GM10266 (cell line): ENCODE results near the gene WNT7B.

ENCODE experiments used
- DNase-seq: peaks from one replicate; pipeline ENCODE4 v3.0.0; 2012; ENCODE audit errors: extremely low spot score
- TF ChIP-seq, protein P1 (sequence below): IDR thresholded peaks from 2 replicates; pipeline ENCODE4 v1.5.1; 2012; ENCODE audit warnings: mild to moderate bottlenecking, low read depth; ENCODE audit not compliant: control insufficient read depth, insufficient read depth; ENCODE audit errors: missing control alignments

The WNT7B gene

DNA sequence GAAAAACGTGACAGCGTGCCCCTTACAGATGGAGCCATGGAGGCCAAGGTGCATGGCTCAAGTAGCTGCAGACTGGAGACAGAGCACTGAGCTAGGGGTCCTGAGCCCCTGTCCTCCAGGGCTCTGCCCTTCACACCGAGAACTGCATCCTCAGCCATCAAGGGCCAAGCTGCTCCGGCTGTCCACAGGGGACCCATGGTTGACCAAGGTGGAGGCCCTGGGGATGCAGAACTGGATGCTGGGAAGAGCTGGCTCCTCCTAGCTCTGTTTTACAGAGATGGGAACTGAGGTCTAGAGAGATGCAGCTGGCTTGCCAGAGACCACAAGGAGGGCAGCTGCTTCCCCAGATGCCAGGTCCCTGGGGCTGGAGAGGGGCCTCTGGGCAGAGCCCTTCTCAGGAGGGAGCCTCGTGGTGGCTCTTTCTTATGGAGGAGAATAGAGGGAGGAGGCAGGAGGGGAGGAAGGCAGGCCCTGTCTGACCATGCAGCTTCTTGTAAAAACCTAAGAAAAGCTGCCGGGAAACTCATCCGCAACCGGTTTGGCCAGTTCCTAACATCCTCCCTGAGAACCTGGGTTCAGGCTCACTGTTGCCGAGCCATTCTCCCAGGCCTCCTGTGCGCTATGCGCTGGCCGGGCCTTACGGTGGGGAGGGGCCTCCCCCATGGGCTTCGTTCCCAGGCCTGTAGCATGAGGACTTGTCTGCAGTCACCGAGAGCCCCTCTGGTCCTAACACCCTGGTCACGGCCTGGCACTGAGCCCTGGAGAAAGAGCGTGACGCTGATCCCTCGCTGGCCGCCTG, 80.6 kb downstream of the WNT7B start:
- TF ChIP-seq, protein P1, sequence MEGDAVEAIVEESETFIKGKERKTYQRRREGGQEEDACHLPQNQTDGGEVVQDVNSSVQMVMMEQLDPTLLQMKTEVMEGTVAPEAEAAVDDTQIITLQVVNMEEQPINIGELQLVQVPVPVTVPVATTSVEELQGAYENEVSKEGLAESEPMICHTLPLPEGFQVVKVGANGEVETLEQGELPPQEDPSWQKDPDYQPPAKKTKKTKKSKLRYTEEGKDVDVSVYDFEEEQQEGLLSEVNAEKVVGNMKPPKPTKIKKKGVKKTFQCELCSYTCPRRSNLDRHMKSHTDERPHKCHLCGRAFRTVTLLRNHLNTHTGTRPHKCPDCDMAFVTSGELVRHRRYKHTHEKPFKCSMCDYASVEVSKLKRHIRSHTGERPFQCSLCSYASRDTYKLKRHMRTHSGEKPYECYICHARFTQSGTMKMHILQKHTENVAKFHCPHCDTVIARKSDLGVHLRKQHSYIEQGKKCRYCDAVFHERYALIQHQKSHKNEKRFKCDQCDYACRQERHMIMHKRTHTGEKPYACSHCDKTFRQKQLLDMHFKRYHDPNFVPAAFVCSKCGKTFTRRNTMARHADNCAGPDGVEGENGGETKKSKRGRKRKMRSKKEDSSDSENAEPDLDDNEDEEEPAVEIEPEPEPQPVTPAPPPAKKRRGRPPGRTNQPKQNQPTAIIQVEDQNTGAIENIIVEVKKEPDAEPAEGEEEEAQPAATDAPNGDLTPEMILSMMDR, result no peak
- no peak for DNase-seq

DNA sequence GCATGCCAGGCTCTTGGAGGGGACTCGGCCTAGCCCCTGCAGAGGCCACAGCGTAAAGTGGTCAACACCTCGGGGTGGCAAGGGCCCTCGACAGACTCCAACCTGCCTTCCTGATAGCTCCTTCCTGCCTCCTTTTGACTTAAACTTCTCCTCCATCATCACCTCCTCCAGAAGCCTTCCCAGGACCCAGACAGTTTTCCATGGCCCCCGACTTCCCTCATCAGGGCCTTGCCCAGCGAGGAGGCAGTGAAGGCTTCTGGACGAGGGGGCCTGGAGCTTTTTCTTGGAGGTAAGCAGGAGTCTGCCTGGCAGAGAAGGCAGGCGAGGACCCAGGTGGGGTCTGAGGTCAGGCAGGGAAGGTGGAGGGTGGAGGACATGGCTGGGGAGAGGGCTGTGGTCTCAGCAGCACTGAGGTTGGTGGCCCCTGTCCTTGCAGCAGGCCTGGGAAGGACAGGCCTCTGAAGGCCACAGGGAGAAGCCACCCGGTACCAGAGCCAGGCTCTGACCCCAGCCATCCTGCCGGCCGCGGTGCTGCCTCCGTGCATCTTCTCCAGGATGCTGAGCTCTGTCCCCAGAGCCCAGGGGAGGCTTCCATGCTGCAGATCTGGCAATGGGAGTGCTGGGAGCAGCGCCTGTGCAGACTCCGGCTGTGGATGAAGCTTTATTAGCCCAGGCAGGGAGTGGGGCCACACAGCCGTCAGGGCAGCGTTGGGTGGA, 81.4 kb downstream of the WNT7B start:
- DNase-seq, result no peak
- TF ChIP-seq, protein P1, result no peak

GRCh38 chr22:45893516-45893915, 83.4 kb downstream of the WNT7B start:
- TF ChIP-seq, protein P1, result no peak

DNA sequence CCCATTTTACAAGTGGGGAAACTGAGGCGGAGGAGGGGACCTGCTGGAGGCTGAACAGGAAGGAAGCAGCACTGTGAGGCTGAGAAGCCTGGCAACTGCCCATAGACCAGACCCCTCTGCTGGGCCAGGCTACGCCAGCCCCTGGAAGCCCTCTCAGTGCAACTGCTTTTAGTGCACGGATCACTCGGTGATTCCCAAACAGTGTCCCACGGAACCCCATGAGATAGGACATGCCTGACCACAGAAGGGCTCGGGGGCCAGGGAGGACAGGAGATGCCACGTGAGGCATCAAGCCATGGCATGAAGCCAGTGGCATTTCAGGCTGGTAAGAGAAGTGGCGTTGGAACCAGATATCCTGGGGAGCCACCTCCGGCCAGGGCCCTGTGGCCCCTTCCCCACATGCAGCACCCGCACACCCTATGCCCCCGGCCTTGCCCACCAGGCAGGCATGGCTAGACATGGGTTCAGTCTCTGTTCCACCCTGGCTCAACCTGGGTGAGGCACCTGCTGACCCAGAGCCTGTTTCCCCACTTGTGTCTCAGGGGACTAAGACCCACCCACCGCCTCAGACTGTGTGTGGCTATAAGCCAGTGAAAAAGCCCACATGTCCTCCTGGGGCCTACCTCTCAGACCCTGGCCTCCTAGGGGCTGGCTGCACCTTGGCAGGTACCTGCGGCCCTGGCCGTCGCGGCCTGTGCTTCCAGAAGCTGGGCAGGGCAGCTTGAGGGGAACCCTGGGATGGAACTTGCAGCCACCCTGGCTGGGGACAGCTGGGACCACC, 84.1 kb downstream of the WNT7B start:
- DNase-seq, result no peak
- TF ChIP-seq, protein P1, result no peak

More at GRCh38 chr22:45893516-45893915, 83.4 kb downstream of the WNT7B start:
- DNase-seq, result no peak

DNA sequence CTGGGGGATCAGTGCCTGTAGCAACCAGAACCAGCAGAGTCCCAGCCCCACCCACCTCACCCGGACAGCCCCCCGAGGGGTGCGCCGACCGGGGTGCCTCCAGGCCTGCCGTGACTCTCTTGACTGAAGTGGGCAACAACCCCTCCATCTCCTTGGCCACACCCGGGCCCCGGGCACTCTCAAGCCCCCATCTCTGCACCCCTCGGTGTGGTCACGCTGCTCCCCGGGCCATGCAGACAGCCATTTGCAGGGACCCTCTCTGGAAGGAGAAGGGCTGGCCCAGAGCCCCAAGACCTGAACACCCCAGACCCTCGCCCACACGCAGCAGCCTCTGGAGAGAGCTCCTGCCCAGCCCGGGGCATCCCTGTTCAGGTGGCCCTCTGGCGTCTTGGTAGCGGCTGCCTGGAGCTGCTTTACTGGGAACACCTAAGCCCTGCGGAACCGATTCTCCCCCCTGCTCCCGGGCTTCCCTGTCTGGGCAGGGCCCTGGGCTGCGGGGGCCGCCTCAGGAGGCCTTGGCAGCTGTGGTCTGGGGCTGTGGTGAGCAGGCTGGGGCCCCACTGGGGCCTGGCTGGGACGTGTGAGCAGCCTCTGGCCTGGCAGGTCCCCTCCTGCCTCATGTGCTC, 84.9 kb downstream of the WNT7B start:
- no peak for DNase-seq

DNA sequence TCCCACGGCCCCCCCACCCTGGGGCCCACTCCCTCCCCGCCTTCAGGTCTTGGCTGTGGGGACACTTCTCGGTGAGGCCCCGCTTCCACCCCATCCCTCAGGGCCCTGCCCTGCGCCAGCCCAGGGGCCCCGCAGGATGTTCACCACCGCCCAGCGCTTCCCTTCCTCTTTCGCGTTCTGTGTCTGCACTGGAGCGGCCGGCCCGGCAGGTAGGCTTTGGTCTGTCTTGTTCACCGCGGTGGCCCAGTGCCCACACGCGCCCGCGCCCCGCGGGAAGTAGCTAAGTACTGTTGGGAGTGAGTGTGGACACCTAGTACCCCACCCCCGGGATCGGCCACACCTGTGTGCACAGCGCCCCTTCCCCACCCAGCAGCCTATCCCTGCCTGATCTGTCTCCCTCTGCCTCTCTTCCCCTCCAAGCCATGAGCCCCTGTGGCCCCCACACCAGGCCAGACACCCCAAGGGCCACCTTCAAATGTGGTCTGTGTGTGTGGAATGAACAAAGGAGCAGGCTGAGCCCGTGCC, 85.4 kb downstream of the WNT7B start:
- DNase-seq, result no peak
- TF ChIP-seq, protein P1, result no peak

More for the DNA sequence above, 84.9 kb downstream of the WNT7B start:
- TF ChIP-seq, protein P1, result no peak
